ENCODE measurements around the gene NUP37.
"Not testable (repeated sequence)": the region's sequence is repeated elsewhere in the genome, so short reads cannot be mapped to it uniquely, and the experiment has no call there.

- not testable (repeated sequence) for TF ChIP-seq POLR2A (IDR thresholded peaks at IDR 0.05; ENCODE audit: low read length); GATA1 (IDR thresholded peaks at IDR 0.05; ENCODE audit: low read depth, low read length)
Observed at GRCh38 chr12:102155206-102155605, 35.3 kb upstream of the NUP37 start.

All from erythroblast (primary cell).